ENCODE data around the gene ZNF205.

- TF ChIP-seq, protein P1, sequence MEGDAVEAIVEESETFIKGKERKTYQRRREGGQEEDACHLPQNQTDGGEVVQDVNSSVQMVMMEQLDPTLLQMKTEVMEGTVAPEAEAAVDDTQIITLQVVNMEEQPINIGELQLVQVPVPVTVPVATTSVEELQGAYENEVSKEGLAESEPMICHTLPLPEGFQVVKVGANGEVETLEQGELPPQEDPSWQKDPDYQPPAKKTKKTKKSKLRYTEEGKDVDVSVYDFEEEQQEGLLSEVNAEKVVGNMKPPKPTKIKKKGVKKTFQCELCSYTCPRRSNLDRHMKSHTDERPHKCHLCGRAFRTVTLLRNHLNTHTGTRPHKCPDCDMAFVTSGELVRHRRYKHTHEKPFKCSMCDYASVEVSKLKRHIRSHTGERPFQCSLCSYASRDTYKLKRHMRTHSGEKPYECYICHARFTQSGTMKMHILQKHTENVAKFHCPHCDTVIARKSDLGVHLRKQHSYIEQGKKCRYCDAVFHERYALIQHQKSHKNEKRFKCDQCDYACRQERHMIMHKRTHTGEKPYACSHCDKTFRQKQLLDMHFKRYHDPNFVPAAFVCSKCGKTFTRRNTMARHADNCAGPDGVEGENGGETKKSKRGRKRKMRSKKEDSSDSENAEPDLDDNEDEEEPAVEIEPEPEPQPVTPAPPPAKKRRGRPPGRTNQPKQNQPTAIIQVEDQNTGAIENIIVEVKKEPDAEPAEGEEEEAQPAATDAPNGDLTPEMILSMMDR (IDR thresholded peaks at IDR 0.05) = no peak
- no peak for TF ChIP-seq EZH2phosphoT487 (IDR thresholded peaks at IDR 0.05)
Observed at GRCh38 chr16:3097266-3097665, 15.1 kb upstream of the ZNF205 start.
